HepG2 (cell line): ENCODE results near the gene NOTCH4. TPM values are rescaled to one million over a fixed set of nuclear protein-coding genes. Genes with fewer than 3 reads are reported as not detected.

Experiments used
- GTF3A ChIP-seq: sonication (generic); formaldehyde crosslinking; conservative IDR thresholded peaks from 2 replicates; pipeline ENCODE4 v1.4.0; 2020; ENCODE audit warnings: mild to moderate bottlenecking, missing genetic modification reagents
- HMG20A ChIP-seq: IDR thresholded peaks from 2 replicates; pipeline ENCODE4 v1.6.1; 2016; ENCODE audit warnings: borderline replicate concordance
- HMGXB3 ChIP-seq: sonication (generic); formaldehyde crosslinking; IDR thresholded peaks from 2 replicates; pipeline ENCODE4 v1.4.0; 2020; ENCODE audit warnings: missing genetic modification reagents, borderline replicate concordance
- LCORL ChIP-seq, 2 experiments: fragments of 450-650 bp in 1 of 2; sonication (generic) in 1 of 2; formaldehyde crosslinking in 1 of 2; IDR thresholded peaks; 2 replicates each; pipeline versions ENCODE4 v1.5.0 to v1.6.1; 2017 to 2020; ENCODE audit warnings: antibody characterized with exemption in 1 of 2, missing genetic modification reagents in 1 of 2
- SRSF1 ChIP-seq: fragments of 200-400 bp; formaldehyde crosslinking; optimal IDR thresholded peaks from 2 replicates; pipeline ENCODE3; 2017; ENCODE audit warnings: mild to moderate bottlenecking, low read depth, low read length, moderate library complexity
- SRSF9 ChIP-seq: fragments of 200-400 bp; formaldehyde crosslinking; IDR thresholded peaks from 2 replicates; pipeline ENCODE4 v1.6.1; 2018; ENCODE audit warnings: borderline replicate concordance, mild to moderate bottlenecking, low read depth, low read length; ENCODE audit not compliant: insufficient read depth, poor library complexity, severe bottlenecking
- TCF7 ChIP-seq: sonication (generic); IDR thresholded peaks from 2 replicates; pipeline ENCODE4 v1.6.1; 2016; ENCODE audit warnings: antibody characterized with exemption, low read depth
- TEF ChIP-seq: sonication (generic); formaldehyde crosslinking; IDR thresholded peaks from 2 replicates; pipeline ENCODE4 v1.5.0; 2020; ENCODE audit warnings: missing genetic modification reagents
- TFAP4 ChIP-seq: sonication (generic); IDR thresholded peaks from 2 replicates; pipeline ENCODE4 v1.6.1; 2016; ENCODE audit warnings: low read depth, borderline replicate concordance
- WIZ ChIP-seq: sonication (generic); formaldehyde crosslinking; IDR thresholded peaks from 2 replicates; pipeline ENCODE4 v1.5.1; 2020; ENCODE audit warnings: mild to moderate bottlenecking, missing genetic modification reagents
- ZBTB20 ChIP-seq: sonication (generic); formaldehyde crosslinking; IDR thresholded peaks from 2 replicates; pipeline ENCODE4 v1.8.1; 2023; ENCODE audit warnings: missing genetic modification reagents, low read depth, mild to moderate bottlenecking, borderline replicate concordance
- ZNF280B ChIP-seq: sonication (generic); formaldehyde crosslinking; IDR thresholded peaks from 2 replicates; pipeline ENCODE4 v1.5.0; 2020; ENCODE audit warnings: missing genetic modification reagents, mild to moderate bottlenecking, borderline replicate concordance
- ZNF281 ChIP-seq: sonication (generic); formaldehyde crosslinking; IDR thresholded peaks from 2 replicates; pipeline ENCODE4 v1.4.0; 2020; ENCODE audit warnings: missing genetic modification reagents, borderline replicate concordance
- ZNF576 ChIP-seq: sonication (generic); formaldehyde crosslinking; IDR thresholded peaks from 2 replicates; pipeline ENCODE4 v1.4.0; 2020; ENCODE audit warnings: mild to moderate bottlenecking, missing genetic modification reagents
- ZNF768 ChIP-seq: sonication (generic); formaldehyde crosslinking; IDR thresholded peaks from 2 replicates; pipeline ENCODE4 v1.4.0; 2020; ENCODE audit warnings: missing genetic modification reagents
- polyA plus RNA-seq, 8 experiments: library from polyadenylated mRNA; depleted of rRNA in 3 of 8; stranded (reverse) in 7 of 8; unstranded in 1 of 8; fragments of >200 nt; fragmentation: Illumina TruSeq in 4 of 8; extraction: Trizol in 4 of 8; gene quantifications; 2 replicates each; pipeline versions ENCODE4 v1.2.1 to v1.2.3, GENCODE V29; 2011 to 2016; ENCODE audit warnings: low read depth in 4 of 8, missing spikeins in 1 of 8, mixed read lengths in 1 of 8; ENCODE audit not compliant: insufficient read depth in 1 of 8
- total RNA-seq, 5 experiments: library from RNA; depleted of rRNA; stranded (reverse); fragments of >200 nt; fragmentation: Illumina TruSeq; extraction: Trizol; gene quantifications; 2 replicates each; pipeline ENCODE4 v1.2.3, GENCODE V29; 2016; ENCODE audit warnings: low read depth in 1 of 5

Gene NOTCH4
- total and polyA plus RNA-seq, 2 of the 13 experiments (the other 11 are each of a cell fraction or from before 2014, with no cell fraction given) = 0.51 to 0.83 TPM

GRCh38 chr6:32177183-32177787, 46.6 kb downstream of the NOTCH4 start (continued):
- TF ChIP-seq HMGXB3 (CRISPR knock-in tag) (no peak), SRSF9 (no peak), HMG20A (no peak), GTF3A (CRISPR knock-in tag) (no peak), ZBTB20 (peak; percentile 52; the same call in 1 of the 2 replicates), TFAP4 (no peak), ZNF281 (CRISPR knock-in tag) (no peak), LCORL (IDR thresholded peaks at IDR 0.05) (no peak), LCORL (CRISPR knock-in tag; IDR thresholded peaks at IDR 0.05) (no peak), ZNF576 (CRISPR knock-in tag) (no peak), WIZ (CRISPR knock-in tag) (no peak), SRSF1 (no peak), TCF7 (no peak), TEF (no peak), ZNF768 (no peak), ZNF280B (CRISPR knock-in tag) (no peak; the same call in 1 of the 2 replicates)
